ENCODE results near the gene STXBP1. TPM values are rescaled to one million over a fixed set of nuclear protein-coding genes. Genes with fewer than 3 reads are reported as not detected.

STXBP1 gene
- total RNA-seq, 1 experiment from 2014 or later = 44.0 TPM

DNA sequence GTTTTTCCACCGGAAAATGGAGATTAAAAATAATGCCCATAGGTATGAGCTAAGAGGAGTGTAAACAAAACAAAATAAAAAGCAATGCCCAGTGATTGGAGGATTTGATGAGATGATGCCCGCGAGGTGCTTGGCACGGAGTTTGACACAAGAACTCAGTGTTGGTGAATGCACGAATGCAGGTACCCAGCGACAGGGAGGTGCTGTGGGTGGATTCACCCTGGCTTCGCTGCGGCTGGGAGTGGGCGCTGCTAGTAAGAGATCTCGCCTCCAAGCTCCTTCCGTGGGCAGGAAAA is 526 bp upstream of the STXBP1 start:
- CTCF ChIA-PET = interaction anchor here (0.6 to 1.4 kb wide), 2 partner anchors 123 to 395 kb away, joined by 3 to 5 read pairs; partner anchors contain the start of gene TOR2A
- H3K4me1 ChIP-seq (replicated peaks; ENCODE audit: insufficient read depth) = peaks cover 42% of the 10 kb centered on the region

DNA sequence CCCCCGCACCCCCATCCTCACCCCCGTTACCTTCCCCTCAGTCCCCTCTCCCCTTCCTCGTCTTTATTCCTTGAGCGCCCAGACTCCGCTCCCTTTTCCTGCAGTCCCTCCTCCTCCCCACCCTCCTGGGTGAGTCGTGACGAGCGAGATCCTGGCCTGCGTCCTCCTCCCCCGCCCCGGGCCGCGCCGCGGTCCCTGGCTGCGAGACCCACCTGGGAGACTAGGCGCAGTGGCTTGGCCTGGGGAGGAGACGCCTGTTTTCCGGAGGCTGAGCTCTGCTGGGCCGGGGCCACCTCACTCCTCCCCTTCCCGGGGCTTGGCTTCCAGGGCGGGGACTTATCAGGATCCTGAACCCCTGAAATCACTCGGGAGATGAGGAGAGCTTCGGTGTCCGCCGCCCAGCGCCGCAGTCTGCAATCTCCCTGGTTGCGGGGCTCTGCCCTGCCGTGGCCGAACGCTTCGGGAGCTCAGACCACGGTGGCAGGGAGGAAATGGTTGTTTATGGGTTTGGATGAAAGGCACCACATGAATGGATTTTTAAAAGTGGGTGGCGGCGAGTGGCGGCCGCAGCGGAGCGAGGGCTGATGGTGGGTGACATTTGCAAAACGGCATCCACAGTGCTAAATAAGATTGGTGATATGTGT is 984 bp downstream of the STXBP1 start:
- no peak overlapping the region for H3K27ac ChIP-seq
- peak overlapping the region; percentile 61; the same call in 1 of the 2 replicates for H3K4me3 ChIP-seq
- H3K9me2 ChIP-seq (ENCODE audit: insufficient read depth) = no peaks in the 10 kb centered on the region
- peak in 1 of 2 experiments; percentile 74 for DNase-seq
- H4K20me1 ChIP-seq (ENCODE audit: insufficient read depth) = no peaks in the 10 kb centered on the region
- H3K4me1 ChIP-seq (replicated peaks; ENCODE audit: insufficient read depth) = peaks cover 31% of the 10 kb centered on the region
- H3K36me3 ChIP-seq (ENCODE audit: low read depth) = no peaks in the 10 kb centered on the region
- CTCF ChIA-PET = interaction anchor here (0.6 kb wide), 2 partner anchors 106 to 173 kb away, joined by 4 to 8 read pairs; partner anchors contain the start of gene CDK9
- peak overlapping the region; percentile 80 for H2AFZ ChIP-seq
- peaks cover 4% of the 10 kb centered on the region for H3F3A ChIP-seq (ENCODE audit: insufficient read depth, low read depth)
- BruUV-seq (replicated peaks) = no TSS peak
- no peaks in the 10 kb centered on the region for H3K27me3 ChIP-seq (ENCODE audit: insufficient read depth, low read depth)
- no peaks in the 10 kb centered on the region for H3K9me3 ChIP-seq (ENCODE audit: insufficient read depth, low read depth)
- no peaks in the 10 kb centered on the region for H3K79me2 ChIP-seq (ENCODE audit: low read depth)
- TF ChIP-seq, protein P1, sequence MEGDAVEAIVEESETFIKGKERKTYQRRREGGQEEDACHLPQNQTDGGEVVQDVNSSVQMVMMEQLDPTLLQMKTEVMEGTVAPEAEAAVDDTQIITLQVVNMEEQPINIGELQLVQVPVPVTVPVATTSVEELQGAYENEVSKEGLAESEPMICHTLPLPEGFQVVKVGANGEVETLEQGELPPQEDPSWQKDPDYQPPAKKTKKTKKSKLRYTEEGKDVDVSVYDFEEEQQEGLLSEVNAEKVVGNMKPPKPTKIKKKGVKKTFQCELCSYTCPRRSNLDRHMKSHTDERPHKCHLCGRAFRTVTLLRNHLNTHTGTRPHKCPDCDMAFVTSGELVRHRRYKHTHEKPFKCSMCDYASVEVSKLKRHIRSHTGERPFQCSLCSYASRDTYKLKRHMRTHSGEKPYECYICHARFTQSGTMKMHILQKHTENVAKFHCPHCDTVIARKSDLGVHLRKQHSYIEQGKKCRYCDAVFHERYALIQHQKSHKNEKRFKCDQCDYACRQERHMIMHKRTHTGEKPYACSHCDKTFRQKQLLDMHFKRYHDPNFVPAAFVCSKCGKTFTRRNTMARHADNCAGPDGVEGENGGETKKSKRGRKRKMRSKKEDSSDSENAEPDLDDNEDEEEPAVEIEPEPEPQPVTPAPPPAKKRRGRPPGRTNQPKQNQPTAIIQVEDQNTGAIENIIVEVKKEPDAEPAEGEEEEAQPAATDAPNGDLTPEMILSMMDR (conservative IDR thresholded peaks at IDR 0.05) = no peak
- TF ChIP-seq EZH2 (IDR thresholded peaks at IDR 0.05; ENCODE audit: low read depth) = no peak
- H3K4me2 ChIP-seq = peak overlapping the region; percentile 97
- intact Hi-C loops (cut with micrococcal nuclease; ENCODE audit: unreplicated experiment) = loop anchor here (2.0 to 10.0 kb wide), 3 partner anchors 72 to 122 kb away; partner anchors contain the start of gene TOR2A
- POLR2A ChIA-PET (ENCODE audit: unreplicated experiment) = interaction anchor here (0.6 to 0.7 kb wide), 3 partner anchors 52 to 498 kb away, joined by 3 to 4 read pairs (median 4); no protein-coding TSS in a partner anchor

More for the DNA sequence above, 526 bp upstream of the STXBP1 start:
- H3K4me2 ChIP-seq = peak overlapping the region; percentile 81
- TSS peak; percentile 66 for BruUV-seq (replicated peaks)
- peaks cover 10% of the 10 kb centered on the region for H3F3A ChIP-seq (ENCODE audit: insufficient read depth, low read depth)
- H4K20me1 ChIP-seq (ENCODE audit: insufficient read depth) = no peaks in the 10 kb centered on the region
- H3K4me3 ChIP-seq = peak overlapping the region; percentile 56
- no peak overlapping the region for H3K27ac ChIP-seq
- H2AFZ ChIP-seq = peak overlapping the region; percentile 90
- DNase-seq = no peak
- POLR2A ChIA-PET (ENCODE audit: unreplicated experiment) = interaction anchor here (0.6 kb wide), 1 partner anchor 215 kb away, joined by 4 read pairs; no protein-coding TSS in a partner anchor
- no peaks in the 10 kb centered on the region for H3K79me2 ChIP-seq (ENCODE audit: low read depth)
- TF ChIP-seq EZH2 (IDR thresholded peaks at IDR 0.05; ENCODE audit: low read depth) = no peak
- TF ChIP-seq, protein P1 (conservative IDR thresholded peaks at IDR 0.05) = no peak
- H3K36me3 ChIP-seq (ENCODE audit: low read depth) = no peaks in the 10 kb centered on the region
- no peaks in the 10 kb centered on the region for H3K27me3 ChIP-seq (ENCODE audit: insufficient read depth, low read depth)
- no peaks in the 10 kb centered on the region for H3K9me3 ChIP-seq (ENCODE audit: insufficient read depth, low read depth)
- intact Hi-C loops (cut with micrococcal nuclease; ENCODE audit: unreplicated experiment) = loop anchor here (5.0 to 10.0 kb wide), 2 partner anchors 73 to 111 kb away; no protein-coding TSS in a partner anchor
- no peaks in the 10 kb centered on the region for H3K9me2 ChIP-seq (ENCODE audit: insufficient read depth)

DNA sequence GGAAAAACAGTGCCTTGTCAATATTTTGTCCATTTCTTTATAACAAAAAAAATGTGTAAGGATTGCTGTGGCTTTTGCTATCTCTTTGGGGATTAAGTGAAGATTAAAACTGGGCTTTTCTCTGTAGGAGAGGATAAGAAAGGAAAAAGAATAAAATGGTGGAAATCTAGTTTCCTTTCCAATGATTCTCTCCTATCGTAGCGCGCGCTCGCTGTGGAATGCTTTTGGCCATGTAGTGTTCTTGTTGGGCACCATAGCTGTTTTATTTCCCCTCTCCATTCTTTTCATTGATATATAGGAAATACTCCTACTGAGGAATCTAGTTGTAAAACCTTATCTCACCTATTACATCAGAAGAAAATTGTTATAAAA is 1.5 kb downstream of the STXBP1 start:
- ChIA-PET POLR2A (ENCODE audit: unreplicated experiment) (interaction anchor here (0.6 to 0.7 kb wide), 2 partner anchors 53 to 322 kb away, joined by 3 to 4 read pairs; no protein-coding TSS in a partner anchor), CTCF (interaction anchor here (0.6 kb wide), 1 partner anchor 105 kb away, joined by 4 read pairs; no protein-coding TSS in a partner anchor)
- Histone ChIP-seq H3K4me2 (peak overlapping the region; percentile 97), H3K79me2 (ENCODE audit: low read depth) (no peaks in the 10 kb centered on the region), H3K9me2 (ENCODE audit: insufficient read depth) (no peaks in the 10 kb centered on the region), H2AFZ (no peak overlapping the region; the same call in 1 of the 2 replicates), H4K20me1 (ENCODE audit: insufficient read depth) (no peaks in the 10 kb centered on the region), H3K27ac (no peak overlapping the region), H3K4me1 (replicated peaks; ENCODE audit: insufficient read depth) (peaks cover 30% of the 10 kb centered on the region), H3K9me3 (ENCODE audit: insufficient read depth, low read depth) (no peaks in the 10 kb centered on the region), H3F3A (ENCODE audit: insufficient read depth, low read depth) (peaks cover 3% of the 10 kb centered on the region), H3K27me3 (ENCODE audit: insufficient read depth, low read depth) (no peaks in the 10 kb centered on the region), H3K36me3 (ENCODE audit: low read depth) (no peaks in the 10 kb centered on the region), H3K4me3 (peak overlapping the region; percentile 61; the same call in 1 of the 2 replicates)
- intact Hi-C loops (cut with micrococcal nuclease; ENCODE audit: unreplicated experiment) = loop anchor here (2.0 to 10.0 kb wide), 3 partner anchors 71 to 121 kb away; partner anchors contain the start of gene TOR2A
- BruUV-seq (replicated peaks) = TSS peak; percentile 52
- TF ChIP-seq, protein P1 (conservative IDR thresholded peaks at IDR 0.05) = no peak
- no peak for TF ChIP-seq EZH2 (IDR thresholded peaks at IDR 0.05; ENCODE audit: low read depth)
- DNase-seq = no peak
